ENCODE data around the gene PATJ.

DNA sequence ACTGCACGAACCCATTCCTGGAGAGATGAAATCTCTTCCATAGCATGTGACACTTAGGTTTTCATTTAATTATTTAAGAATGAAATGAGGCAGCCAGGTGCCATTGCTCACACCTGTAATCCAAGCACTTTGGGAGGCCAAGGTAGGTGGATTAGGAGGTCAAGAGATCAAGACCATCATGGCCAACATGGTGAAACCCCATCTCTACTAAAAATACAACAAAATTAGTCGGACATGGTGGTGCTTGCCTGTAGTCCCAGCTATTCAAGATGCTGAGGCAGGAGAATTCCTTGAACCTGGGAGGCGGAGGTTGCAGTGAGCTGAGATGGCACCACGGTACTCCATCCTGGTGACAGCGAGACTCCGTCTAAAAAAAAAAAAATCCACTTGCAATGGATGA lies 470.1 kb downstream of the PATJ start:
- TF ChIP-seq, protein P1, sequence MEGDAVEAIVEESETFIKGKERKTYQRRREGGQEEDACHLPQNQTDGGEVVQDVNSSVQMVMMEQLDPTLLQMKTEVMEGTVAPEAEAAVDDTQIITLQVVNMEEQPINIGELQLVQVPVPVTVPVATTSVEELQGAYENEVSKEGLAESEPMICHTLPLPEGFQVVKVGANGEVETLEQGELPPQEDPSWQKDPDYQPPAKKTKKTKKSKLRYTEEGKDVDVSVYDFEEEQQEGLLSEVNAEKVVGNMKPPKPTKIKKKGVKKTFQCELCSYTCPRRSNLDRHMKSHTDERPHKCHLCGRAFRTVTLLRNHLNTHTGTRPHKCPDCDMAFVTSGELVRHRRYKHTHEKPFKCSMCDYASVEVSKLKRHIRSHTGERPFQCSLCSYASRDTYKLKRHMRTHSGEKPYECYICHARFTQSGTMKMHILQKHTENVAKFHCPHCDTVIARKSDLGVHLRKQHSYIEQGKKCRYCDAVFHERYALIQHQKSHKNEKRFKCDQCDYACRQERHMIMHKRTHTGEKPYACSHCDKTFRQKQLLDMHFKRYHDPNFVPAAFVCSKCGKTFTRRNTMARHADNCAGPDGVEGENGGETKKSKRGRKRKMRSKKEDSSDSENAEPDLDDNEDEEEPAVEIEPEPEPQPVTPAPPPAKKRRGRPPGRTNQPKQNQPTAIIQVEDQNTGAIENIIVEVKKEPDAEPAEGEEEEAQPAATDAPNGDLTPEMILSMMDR (IDR thresholded peaks at IDR 0.05) = no peak
- TF ChIP-seq EP300 (IDR thresholded peaks at IDR 0.05) (no peak), POLR2A (IDR thresholded peaks at IDR 0.05) (no peak)

All from tibial nerve (tissue), 4 donors.